T-helper 1 cell (primary cell): ENCODE measurements around the gene PLA2G15.
A peak's percentile ranks its signal among the peaks of the same experiment; 100 is the strongest.
"Not testable (repeated sequence)": the region's sequence is repeated elsewhere in the genome, so short reads cannot be mapped to it uniquely, and the experiment has no call there.

Experiments used
- DNase-seq, 5 donors: peaks; one replicate each; pipeline ENCODE4 v3.0.0-alpha.2; 2012 to 2020

PLA2G15 gene

GRCh38 chr16:68281368-68282063, 36.3 kb downstream of the PLA2G15 start:
- no peak for DNase-seq

GRCh38 chr16:68282064-68282452, 36.9 kb downstream of the PLA2G15 start:
- DNase-seq = no peak

- DNase-seq = no peak
These were observed 38.2 kb downstream of the PLA2G15 start for GRCh38 chr16:68283346-68283745.

- DNase-seq = no peak
These were observed 38.8 kb downstream of the PLA2G15 start for GRCh38 chr16:68283801-68284598.

- no peak for DNase-seq
These were observed 39.7 kb downstream of the PLA2G15 start for GRCh38 chr16:68284847-68285246.

- no peak for DNase-seq
These were observed 40.5 kb downstream of the PLA2G15 start for GRCh38 chr16:68285683-68286082.

- DNase-seq = peak in 1 of 5 donors; percentile 67
These were observed 41.2 kb downstream of the PLA2G15 start for GRCh38 chr16:68286153-68287074.

- peak in 2 of 5 donors; percentile 23 to 76 for DNase-seq
These were observed 42.4 kb downstream of the PLA2G15 start for GRCh38 chr16:68287276-68288251.

GRCh38 chr16:68288252-68288650, 43.1 kb downstream of the PLA2G15 start:
- no peak for DNase-seq

GRCh38 chr16:68288796-68289195, 43.6 kb downstream of the PLA2G15 start:
- DNase-seq = not testable (repeated sequence)

- DNase-seq = no peak
These were observed 44.0 kb downstream of the PLA2G15 start for GRCh38 chr16:68289202-68289601.

- peak in 2 of 5 donors; percentile 18 to 47 for DNase-seq
These were observed 44.6 kb downstream of the PLA2G15 start for GRCh38 chr16:68289621-68290329.

- DNase-seq = no peak
These were observed 45.3 kb downstream of the PLA2G15 start for GRCh38 chr16:68290450-68290849.

GRCh38 chr16:68291227-68291626, 46.1 kb downstream of the PLA2G15 start:
- no peak for DNase-seq

GRCh38 chr16:68292425-68292824, 47.3 kb downstream of the PLA2G15 start:
- DNase-seq = no peak

GRCh38 chr16:68296291-68296690, 51.1 kb downstream of the PLA2G15 start:
- no peak for DNase-seq

- DNase-seq = no peak
These were observed 51.5 kb downstream of the PLA2G15 start for GRCh38 chr16:68296693-68297092.

GRCh38 chr16:68297908-68298307, 52.7 kb downstream of the PLA2G15 start:
- no peak for DNase-seq

GRCh38 chr16:68298312-68298711, 53.1 kb downstream of the PLA2G15 start:
- DNase-seq = no peak

GRCh38 chr16:68298907-68299561, 53.9 kb downstream of the PLA2G15 start:
- DNase-seq = no peak
